ENCODE results near the gene COL2A1.
"Not testable (repeated sequence)": the region's sequence is repeated elsewhere in the genome, so short reads cannot be mapped to it uniquely, and the experiment has no call there.

COL2A1 gene

GRCh38 chr12:47972895-47973294, 31.4 kb downstream of the COL2A1 start:
- DNase-seq = no peak

GRCh38 chr12:47970843-47971242, 33.4 kb downstream of the COL2A1 start:
- DNase-seq = no peak

- no peak for DNase-seq
Observed at GRCh38 chr12:47969845-47970244, 34.4 kb downstream of the COL2A1 start.

GRCh38 chr12:47967461-47968321, 36.6 kb downstream of the COL2A1 start:
- DNase-seq = no peak

GRCh38 chr12:47965581-47965980, 38.7 kb downstream of the COL2A1 start:
- DNase-seq = no peak

GRCh38 chr12:47964106-47964728, 40.1 kb downstream of the COL2A1 start:
- DNase-seq = peak; percentile 43

GRCh38 chr12:47963340-47964040, 40.8 kb downstream of the COL2A1 start, which contains the start of gene TMEM106C:
Gene TMEM106C (plus strand): TSS chr12:47963596. CDS start chr12:47964237, 641 bp downstream.
- DNase-seq = peak; percentile 97

- DNase-seq = no peak
Observed at GRCh38 chr12:47962198-47962597, 42.1 kb downstream of the COL2A1 start.

- not testable (repeated sequence) for DNase-seq
Observed at GRCh38 chr12:47957671-47958070, 46.6 kb downstream of the COL2A1 start.

- DNase-seq = no peak
Observed at GRCh38 chr12:47955059-47955458, 49.2 kb downstream of the COL2A1 start.

- DNase-seq = no peak
Observed at GRCh38 chr12:47954467-47955045, 49.7 kb downstream of the COL2A1 start.

GRCh38 chr12:47954058-47954457, 50.2 kb downstream of the COL2A1 start:
- DNase-seq = no peak

GRCh38 chr12:47950856-47951468, 53.3 kb downstream of the COL2A1 start:
- DNase-seq = no peak

GRCh38 chr12:47949441-47950341, 54.6 kb downstream of the COL2A1 start:
- peak; percentile 85 for DNase-seq

- DNase-seq = no peak
Observed at GRCh38 chr12:47947341-47947740, 56.9 kb downstream of the COL2A1 start.

GRCh38 chr12:47946413-47947323, 57.6 kb downstream of the COL2A1 start:
- DNase-seq = no peak

GRCh38 chr12:47945341-47945728, 58.9 kb downstream of the COL2A1 start:
- DNase-seq = no peak

GRCh38 chr12:47944685-47945340, 59.5 kb downstream of the COL2A1 start:
- no peak for DNase-seq

- no peak for DNase-seq
Observed at GRCh38 chr12:47943623-47944340, 60.5 kb downstream of the COL2A1 start.
